GM18511 (cell line): ENCODE measurements around the gene RGS6.
"Not testable (repeated sequence)": the region's sequence is repeated elsewhere in the genome, so short reads cannot be mapped to it uniquely, and the experiment has no call there.

ENCODE experiments used
- ATAC-seq: cut with Tn5 transposase; IDR thresholded peaks from one replicate; pipeline ENCODE4 v1.9.1; 2021; ENCODE audit warnings: mild to moderate bottlenecking, moderate library complexity; ENCODE audit not compliant: unreplicated experiment

RGS6 gene

DNA sequence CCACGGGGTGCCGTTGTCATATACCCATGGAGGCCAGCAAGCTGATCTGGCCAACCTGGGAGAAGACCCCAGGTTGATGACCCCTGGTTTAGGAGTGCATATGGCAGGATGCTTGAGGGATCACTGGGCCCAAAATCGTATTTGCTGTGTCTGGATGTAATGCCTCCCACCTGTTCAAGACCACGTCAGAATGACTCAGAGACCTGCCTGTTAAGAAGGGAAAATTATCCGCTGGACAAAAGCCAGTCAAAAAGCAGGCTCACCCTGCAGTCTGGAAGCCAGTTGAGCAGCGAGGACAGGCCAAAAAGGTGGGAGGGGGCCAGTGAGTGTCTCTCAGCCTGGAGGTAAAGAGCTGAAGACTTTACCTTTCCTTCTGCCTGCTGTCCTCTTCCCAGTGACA, 512.5 kb downstream of the RGS6 start:
- no peak for ATAC-seq

DNA sequence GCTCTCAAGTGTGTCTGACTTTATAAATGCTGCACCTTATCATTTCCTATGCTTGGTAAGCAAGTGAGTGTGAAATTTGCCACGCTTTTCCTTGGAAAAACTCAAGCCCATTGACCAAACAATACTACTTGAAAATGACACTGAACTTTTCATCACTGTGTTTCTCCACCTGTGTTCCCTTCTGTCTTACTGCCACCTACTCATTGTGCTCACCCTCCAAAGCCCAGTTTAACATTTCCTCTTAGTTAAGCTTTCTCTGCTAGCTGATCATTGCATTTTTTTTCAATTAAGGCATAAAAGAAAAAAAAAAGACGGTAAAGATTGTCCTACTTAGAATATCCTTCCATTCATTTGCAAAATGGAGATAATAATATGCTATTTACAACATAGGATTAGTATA, 516.0 kb downstream of the RGS6 start:
- no peak for ATAC-seq

DNA sequence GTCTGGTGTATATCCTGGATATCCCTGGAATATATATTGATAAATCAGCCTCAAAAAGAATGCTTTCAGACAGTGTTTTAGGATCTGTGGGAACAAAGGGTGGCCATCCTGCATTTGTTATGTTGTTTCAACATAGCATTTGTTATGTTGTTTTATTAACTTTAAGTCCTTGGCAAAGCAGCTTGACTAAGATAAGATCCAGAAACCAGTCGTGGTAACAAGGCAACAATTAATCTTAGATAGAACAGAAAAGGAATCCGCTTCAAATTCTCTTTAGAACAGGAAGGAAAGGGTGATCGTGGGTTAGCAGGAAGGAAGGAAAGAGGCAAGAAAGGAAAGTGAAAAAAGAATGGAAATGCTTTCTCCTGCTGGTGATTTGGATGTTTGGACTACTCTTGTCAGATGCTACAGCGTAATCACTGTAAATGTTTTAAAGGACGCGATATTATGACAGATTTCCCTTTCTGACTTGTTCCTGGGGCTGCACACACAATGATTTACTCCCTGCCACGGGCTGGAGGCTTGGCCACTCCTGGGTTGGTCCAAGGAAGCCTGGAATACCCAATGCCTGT, 518.3 kb downstream of the RGS6 start:
- ATAC-seq = no peak

DNA sequence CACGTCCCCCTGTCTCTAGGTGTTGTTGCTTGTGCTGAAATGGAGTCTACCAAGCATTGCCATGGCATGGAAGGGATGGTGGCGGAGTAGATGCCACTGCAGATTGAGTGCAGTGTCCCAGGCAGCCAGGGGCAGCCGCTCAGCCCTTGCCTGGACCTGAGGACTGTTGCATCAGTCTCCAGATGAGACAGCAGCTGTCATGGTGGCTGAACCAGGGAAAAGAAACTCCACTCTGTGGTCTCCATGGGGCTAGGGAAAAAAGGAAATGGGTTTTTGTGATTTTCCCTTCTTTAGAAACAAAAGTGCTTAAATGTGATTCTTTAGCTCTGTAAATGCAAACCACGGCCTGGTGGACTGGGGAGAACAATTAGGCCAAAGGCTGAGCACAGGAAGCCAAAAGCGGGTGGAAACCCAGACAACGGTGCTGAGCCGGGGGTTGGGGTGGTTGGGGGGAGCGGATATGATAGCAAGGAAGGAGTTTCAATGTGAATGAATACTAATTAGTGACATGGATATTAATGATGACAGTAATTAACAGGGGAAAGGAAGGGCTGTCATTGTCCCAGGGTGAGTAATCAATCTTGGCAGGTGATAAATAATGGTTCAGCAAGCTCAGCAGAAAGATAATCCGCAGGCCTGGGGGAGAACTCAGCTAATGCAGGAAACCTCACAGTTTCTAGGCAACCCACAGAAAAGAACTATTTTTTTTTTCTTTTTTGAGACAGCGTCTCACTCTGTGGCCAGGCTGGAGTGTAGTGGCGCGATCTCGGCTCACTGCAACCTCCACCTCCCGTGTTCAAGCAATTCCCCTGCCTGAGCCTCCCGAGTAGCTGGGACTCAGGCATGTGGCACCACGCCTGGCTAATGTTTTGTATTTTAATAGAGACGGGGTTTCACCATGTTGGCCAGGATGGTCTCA, 519.1 kb downstream of the RGS6 start:
- ATAC-seq = peak; percentile 69

DNA sequence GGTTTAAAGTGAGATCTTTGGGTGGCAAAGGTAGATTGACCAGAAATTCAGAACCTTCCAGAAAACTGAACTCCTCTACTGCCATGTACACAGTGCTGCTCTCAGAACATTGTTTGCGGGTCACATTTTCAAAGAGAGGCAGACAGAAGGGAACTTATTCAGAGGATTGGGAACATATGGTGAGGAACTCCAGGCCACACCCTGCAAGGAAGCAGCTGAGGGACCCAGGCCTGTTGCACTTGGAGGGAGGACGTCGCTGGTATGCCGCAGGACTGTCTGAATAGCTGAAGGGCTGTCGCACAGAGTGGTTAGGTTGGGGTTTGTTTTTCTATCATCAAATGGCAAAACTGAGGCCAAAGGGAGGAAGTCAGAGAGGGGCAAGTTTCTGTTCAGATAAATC, 520.5 kb downstream of the RGS6 start:
- ATAC-seq = no peak

DNA sequence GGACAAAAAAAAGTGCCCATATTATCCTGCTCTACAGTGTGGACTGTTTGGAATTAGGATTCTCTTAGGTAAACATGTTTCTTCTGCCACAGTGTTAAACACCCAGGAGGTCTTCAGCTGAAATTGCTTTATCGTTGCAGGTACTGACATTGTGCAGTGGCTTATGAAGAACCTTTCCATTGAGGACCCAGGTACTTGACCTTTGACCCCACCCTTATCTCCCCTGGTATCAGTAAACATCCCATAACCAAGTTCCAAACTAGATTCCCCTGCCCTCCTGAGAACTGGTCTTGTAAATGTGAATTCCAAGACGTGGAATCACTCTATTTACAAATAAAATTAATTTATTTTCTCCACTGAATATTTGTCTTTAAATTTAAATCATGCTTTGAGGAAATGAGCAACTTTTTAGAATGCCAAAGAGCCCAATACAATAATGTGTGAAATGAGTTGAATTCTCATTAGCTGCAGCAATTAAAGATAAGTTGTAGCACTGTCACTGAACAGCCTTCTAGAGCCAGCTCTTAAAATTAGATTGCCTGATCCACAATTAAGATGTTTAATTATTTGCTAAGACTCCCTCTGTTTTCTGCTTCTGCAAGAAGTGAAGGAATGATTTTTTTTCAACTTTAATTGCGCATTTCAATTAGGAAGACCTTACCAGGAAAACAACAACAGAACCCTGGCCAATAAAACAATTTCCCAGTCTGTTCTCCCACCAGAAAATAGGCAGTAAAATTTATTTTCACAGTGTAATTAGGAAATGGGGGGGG, 522.3 kb downstream of the RGS6 start:
- no peak for ATAC-seq

DNA sequence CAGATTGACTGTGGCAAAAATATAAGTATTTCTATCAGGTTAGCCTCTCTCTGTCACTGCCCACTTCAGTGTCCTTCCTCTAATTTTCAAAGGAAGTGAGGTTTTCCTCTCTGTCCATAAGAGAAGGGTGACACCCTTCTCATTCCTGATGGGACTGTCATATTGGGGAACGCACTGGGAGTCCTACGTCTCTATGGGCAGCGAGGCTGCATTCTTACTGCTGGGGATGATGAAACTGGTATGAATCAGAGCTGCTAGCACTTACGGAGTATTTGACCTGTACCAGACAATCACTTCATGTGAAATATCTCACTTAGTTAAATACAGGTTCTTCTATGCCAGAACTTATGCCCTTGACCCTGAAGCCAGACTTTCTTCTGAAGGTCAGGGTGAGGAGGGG, 525.4 kb downstream of the RGS6 start:
- ATAC-seq = no peak

DNA sequence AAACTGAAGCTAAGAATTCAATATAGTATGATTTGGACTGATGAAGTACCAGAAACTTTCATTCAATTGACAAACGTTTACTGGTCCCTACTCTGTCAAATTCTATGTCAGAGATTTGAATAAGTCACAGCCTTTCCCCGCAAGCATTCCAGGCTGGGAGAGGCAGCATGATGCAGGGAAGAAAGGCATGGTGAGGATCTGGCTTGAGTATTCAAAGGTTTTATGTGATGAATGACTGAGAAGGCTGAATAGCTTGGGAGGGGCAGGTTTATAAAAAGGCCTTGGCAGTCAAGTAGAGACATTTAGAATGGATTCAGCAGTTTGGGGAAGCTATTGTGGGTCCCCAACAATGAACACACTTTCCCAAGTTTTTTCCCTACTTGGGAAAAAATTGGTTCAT, 529.8 kb downstream of the RGS6 start:
- ATAC-seq = no peak

DNA sequence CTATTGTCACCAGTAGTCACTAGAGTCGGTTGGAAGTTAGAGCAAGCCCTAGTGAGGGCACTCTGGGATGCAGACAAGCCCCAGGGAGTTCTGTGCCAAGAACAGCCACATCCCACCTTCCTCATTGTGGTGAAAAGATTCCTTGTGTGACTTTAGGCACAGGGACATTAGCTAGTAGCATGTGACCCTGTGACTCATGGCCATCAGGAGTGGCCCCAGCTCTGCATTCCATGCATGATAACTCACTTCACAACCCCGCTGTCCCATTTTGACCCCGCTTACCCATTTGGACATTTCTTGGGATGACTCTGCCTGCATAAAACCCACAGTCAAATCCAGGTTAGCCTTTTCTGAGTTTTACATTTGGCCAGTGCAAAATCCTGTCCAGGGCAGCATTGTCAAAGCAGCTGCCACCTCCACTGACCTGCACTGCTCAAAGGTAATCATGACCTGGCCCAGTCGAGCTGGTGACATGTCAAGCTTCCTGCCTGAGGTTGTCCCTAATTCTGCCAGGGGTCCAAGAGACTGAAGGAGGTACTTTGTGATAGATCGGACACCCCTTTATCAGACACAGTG, 531.1 kb downstream of the RGS6 start:
- ATAC-seq = no peak

DNA sequence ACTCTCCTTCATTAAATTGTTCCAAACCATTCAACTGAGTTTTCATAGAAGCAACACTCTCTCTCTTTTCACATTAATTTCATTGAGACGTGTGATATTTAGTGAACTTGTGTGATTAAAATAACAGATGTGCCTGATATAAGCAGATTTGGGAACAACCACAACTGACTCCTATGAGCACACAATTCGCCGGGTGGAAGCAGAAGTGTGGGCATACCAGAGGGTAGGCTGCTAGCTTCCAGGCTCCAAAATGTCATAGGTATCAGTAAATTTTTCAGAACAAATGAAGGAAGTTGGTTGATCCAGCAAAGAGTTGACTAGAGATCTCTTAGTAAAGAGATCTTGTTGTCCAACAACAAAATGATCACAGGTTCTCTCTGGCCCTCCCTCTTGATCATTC, 532.0 kb downstream of the RGS6 start:
- ATAC-seq = no peak

DNA sequence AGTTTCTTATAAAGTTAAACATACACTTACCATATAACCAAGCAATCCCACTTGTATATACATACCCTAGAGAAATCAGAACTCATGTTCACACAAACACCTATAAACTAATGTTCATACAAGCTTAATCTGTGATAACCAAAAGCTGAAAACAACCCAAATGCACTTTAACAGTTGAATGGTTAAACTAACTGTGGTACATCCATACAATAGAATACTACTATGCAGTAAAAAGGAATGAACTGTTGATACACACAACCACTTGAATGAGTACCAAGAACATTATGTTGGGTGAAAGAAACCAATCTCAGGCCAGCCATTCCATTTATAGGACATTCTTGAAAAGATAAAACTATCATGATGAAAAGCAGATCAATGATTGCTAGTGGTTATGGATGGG, 534.1 kb downstream of the RGS6 start:
- ATAC-seq = no peak

DNA sequence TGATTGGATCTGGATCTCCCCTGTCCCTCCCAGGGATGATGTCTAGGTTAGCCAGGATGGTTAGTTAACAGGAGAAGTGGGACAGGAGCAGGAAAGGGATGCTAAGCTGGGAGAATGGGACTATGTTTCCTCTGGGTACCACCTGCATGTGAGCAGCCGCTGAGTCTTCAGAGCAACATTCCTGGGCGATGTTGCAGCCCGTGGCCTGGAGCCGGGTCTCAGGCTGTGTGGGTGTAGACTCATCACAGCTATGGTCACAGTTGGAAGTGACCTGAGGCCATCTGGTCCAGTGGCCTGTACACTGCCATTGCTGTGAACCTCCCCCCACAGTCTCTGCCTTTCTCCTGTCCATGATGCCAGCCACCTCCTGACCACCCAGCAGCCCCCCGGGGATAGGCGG, 539.1 kb downstream of the RGS6 start:
- no peak for ATAC-seq

DNA sequence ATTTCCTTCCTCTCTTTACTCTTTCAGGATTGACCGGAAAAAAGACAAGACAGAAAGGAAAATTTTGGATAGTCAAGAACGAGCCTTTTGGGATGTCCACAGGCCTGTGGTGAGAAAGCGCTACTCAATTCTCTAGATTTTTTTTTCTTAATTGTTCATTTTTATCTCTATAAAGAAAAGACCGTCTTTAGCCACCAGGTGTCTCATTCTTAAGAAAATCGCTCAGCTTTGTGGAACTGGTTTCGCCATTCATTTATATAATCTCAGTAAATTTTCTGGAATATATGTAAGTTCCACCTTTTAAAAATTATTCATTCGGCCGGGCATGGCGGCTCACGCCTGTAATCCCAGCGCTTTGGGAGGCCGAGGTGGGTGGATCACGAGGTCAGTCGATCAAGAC, 540.6 kb downstream of the RGS6 start:
- no peak for ATAC-seq

DNA sequence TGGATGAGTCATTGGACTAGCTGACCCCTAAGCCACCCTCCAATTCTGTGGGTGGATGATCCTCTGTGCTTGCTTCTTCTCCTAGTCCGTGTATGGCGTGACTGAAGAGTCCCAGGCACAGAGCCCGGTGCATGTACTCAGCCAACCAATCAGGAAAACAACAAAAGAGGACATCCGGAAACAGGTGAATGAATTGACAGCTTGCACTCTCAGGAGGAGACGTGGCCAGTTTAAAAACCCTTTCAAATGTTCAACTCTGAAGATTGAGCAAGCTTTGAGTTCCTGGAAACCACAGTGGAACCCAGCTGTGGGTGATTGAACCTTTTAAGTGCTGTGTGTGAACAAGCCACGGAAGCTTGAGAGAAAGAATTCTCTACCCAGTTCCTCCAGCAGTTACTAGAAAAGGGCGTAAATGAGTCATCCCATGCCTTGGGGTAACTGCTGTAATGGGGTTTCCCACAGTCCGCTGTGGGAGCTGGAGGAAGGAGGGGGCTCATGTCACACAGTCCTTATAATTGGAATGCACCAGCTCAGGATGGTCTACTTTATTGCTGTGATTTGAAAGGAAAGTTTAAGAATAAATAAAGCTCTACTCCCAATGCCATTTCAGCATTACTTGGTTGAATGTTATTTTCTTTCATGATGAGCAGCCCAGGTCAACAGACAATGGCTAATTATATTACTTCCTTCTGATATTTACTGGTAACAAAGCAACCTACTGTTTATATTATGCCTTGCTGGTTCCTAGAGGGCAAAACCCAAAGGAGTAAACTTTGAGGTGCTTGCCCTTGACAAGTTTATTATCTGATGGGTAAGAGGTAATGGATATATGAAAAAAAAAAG, 544.6 kb downstream of the RGS6 start:
- ATAC-seq = peak; percentile 89

DNA sequence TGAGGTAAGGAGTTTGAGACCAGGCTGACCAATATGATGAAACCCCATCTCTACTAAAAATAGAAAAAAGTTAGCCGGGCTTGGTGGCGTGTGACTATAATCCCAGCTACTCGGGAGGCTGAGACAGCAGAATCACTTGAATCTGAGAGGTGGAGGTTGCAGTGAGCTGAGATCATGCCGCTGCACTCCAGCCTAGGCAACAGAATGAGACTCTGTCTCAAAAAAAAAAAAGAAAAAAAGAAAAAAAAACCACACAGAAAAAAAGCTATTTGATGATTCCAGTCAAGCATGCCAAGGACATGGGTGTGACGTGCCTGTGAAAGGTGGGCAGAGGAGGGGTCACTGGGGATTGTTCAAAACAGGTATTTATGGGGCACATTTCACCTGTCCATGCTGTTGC, 545.3 kb downstream of the RGS6 start:
- not testable (repeated sequence) for ATAC-seq

DNA sequence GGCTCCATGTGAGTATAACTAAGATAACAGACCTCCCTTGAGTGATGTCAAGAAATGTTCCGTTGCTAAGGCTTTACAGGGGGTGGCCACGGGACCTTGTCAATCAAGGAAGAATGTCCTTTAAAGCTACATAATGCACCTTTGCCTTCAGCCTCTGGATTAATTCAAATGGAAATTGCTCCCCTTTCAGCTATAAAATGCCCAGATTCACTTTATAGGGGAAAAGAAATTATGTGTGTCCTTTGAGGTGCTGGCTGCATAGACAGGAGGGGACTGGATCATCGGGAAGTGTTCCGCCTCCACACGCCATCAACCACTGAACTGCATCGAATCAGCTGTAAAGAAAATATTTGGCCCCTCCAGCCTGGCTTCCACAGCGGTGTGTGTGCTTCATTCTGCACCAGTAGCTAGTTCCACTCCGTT, 546.3 kb downstream of the RGS6 start:
- no peak for ATAC-seq

DNA sequence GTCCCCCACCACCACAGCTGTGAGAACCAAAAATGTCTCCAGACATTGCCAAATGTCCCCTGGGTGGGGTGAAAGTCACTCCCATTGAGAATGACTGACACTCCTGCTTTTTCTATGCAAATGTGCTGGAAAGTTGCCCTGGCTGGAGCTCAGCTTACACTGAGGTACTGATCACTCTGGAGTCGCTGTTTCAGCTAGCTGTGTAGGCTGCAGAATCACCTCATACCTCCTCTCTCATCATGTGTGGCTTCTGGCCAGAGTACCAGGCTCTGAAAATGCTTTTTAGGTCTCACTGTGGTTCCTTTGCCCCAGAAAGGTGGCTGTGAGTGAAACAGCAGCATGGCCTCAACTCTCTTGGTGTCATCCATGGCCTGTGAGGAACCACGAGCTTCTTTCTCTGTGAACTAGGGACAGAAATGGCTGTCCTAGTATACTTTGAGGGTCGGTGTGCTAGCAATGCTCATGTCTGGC, 547.3 kb downstream of the RGS6 start:
- ATAC-seq = no peak

DNA sequence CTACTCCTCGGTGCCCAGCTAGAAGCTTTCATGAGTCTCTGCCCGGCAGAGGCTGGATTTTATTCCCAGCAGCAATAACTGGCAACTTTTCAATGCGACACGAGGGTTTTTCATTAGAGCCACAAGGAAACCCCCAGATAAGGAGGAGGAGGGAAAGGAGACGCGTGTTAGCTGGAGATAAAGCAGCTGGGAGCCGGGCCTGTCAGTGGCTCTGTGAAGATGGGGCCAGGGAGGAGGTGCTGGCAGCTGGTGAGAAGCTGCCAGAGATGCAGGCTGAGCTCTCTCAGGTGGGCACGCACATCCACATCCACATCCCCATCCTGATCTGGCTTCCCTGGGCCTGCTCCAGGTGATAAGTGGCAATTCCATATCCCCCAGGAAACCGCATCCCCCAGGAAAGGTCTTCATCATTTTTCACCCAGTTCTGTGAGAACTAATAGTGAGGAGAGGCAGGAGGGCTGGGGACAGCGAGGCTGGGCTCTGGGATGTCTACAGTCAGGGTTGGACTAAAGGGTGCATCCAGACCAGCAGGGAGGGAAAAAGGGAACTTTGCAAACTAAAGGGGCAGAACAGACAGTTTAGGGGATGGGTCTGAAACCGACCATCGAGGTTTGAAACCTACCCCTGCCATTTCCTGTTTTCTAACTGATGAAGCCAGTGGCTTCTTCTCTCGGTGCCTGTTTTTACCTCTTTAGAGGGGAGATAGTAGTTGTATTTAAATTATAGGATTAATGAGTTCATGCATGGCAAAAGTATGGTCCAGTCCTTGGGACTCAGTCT, 548.4 kb downstream of the RGS6 start:
- ATAC-seq = no peak

DNA sequence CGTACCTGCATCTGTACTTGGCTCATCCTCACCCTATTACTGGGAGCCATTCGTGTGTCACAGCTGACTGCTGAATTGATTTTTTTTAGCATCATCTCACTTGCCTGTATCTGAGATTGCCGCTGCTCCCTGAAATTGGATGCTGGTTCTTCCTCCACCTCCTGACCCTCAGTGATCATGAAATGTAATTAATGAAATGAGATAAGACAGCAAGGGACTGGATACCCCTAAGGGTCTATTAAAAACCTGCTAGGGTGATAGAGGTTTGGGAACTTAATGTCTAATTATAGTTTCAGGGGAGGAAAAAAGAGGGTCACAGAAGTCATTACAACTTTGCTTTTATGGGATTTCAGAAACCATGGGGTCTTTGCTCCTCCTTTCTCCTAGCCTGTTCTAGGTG, 551.1 kb downstream of the RGS6 start:
- no peak for ATAC-seq

DNA sequence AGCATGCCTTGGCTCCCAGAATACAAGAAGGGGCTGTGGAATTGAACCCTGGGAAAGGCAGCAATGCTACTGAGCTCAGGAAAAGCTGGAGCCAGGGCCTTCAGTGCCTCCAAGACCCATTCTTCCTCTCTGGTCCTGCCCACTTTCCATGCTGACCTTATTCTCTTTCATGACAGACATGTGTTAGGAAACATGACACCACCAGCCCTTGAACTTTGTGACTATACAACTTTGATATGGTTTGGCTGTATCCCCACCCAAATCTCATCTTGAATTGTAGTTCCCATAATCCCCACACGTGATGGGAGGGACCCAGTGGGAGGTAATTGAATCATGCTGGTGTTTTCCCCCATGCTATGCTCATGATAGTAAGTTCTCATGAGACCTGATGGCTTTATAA, 553.5 kb downstream of the RGS6 start:
- no peak for ATAC-seq
